Right renal cortex interstitium (tissue), 3 donors: ENCODE data around the gene TIMD4. TPM values are rescaled to one million over a fixed set of nuclear protein-coding genes. Genes with fewer than 3 reads are reported as not detected.
"Not testable (repeated sequence)": the region's sequence is repeated elsewhere in the genome, so short reads cannot be mapped to it uniquely, and the experiment has no call there.

Source experiments
- DNase-seq, 3 donors: peaks; one replicate each; pipeline ENCODE4 v3.0.0-alpha.2; 2013; ENCODE audit warnings: low read depth in 3 of 3, low spot score in 2 of 3
- polyA plus RNA-seq, 3 donors: library from polyadenylated mRNA; unstranded; fragments of 120-200 nt; gene quantifications; one replicate each; pipeline ENCODE4 v1.2.1, GENCODE V29; 2013; ENCODE audit not compliant: insufficient read length in 3 of 3

Gene TIMD4
- under 1 TPM; 0.36 to 0.42 (median 0.41) TPM for polyA plus RNA-seq

DNA sequence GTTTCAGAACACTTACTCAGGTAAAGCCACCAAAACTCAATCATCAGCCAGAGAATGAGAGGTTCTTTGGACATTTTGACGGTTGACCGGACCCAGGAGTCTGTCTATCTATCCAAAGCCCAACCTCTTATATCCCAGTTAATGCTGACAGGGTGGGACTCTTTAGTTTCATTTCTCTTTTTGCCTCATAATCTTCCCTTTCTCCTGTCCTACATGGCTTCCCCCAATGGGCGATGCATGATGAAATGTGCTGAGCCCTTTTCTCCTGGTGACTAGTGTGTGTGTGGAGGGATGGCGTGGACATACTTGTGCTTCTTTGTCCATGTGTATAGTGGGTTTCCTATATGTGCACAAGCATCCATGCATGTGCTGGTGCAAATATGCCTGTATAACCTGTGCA is at the start of gene TIMD4:
TSS of gene TIMD4 (minus strand) at position 102 of the 400 bp plus-strand sequence. CDS start at position 74, 28 bp downstream.
- no peak for DNase-seq

- no peak for DNase-seq
Measured at GRCh38 chr5:157006262-157006661, 43.2 kb upstream of the TIMD4 start.

GRCh38 chr5:157004893-157005551 is 42.0 kb upstream of the TIMD4 start:
- DNase-seq: no peak

GRCh38 chr5:156991714-156992113 is 28.7 kb upstream of the TIMD4 start:
- DNase-seq: no peak

DNA sequence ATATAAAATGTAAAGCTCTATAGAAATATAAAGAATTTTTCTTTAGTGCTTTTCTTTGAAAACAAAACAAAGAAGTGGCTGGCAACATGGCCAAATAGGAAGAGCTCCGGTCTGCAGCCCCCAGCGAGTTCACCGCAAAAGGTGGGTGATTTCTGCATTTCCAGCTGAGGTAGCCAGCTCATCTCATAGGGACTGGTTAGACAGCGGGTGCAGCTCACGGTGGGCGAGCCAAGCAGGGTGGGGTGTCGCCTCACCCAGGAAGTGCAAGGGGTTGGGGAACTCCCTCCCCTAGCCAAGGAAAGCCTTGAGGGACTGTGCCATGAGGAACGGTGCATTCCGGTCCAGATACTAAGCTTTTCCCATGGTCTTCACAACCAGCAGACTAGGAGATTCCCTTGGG is 21.0 kb upstream of the TIMD4 start:
- no peak for DNase-seq

GRCh38 chr5:156981481-156981880 is 18.5 kb upstream of the TIMD4 start:
- DNase-seq: no peak

DNA sequence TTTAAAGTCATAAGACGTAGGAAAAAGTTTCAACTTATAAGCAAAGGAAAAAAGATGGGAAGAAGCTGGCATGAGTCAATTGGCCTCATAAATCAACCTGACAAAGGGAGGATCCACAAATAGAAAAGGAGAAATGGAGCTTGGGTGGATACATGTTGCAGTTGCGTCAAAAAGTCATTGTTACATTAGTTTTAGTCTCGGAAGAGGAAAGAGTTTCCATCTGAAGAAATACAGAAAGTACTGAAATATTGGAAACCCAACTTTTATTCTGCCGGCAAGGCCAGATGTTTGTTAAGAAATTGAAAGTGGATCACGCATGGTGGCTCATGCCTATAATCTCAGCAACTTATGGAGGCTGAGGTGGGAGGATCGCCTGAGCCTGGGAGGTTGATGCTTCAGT is 11.3 kb upstream of the TIMD4 start:
- no peak for DNase-seq

- DNase-seq: no peak
Measured at GRCh38 chr5:156971848-156972525, 9.0 kb upstream of the TIMD4 start.

DNA sequence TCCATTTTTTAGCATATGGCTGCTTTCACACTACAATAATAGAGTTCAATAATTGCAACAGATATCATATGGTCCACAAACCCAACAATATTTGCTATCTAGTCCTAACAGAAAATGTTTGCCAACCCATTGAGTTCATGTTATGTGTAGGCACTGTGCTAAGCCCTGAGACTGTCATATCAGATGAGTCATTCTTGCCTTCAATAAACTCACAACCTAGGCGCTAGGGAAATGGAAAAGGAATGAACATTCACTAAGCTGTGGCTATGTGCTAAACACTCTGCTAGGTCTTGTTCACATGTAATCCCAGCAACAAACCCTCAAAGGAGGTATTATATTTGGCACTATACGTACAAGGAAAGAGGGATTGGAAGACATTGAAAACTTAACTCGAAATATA is 8.4 kb upstream of the TIMD4 start:
- DNase-seq: no peak

- DNase-seq: not testable (repeated sequence)
Measured at GRCh38 chr5:156967386-156967785, 4.4 kb upstream of the TIMD4 start.

DNA sequence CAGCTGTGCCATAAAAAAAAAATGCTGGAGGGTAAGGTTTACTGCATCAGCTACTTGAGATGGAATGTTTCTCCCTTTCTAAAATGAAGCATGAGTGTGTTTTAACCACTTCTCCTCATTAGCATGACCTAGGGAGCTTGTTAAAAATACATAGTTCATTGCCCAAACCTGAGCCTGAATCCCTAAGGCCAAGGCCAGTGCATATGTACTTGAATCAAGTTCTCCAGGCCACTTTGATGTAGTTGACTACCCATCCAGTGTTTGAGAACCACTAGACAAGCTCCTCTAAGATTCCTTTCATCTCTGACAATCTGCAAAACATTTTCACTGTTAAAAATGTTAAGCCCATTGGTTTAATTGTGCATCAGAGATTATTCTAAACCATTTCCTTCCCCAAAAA is 6.7 kb downstream of the TIMD4 start:
- DNase-seq: no peak

GRCh38 chr5:156951359-156951758 is 11.7 kb downstream of the TIMD4 start:
- DNase-seq: no peak

DNA sequence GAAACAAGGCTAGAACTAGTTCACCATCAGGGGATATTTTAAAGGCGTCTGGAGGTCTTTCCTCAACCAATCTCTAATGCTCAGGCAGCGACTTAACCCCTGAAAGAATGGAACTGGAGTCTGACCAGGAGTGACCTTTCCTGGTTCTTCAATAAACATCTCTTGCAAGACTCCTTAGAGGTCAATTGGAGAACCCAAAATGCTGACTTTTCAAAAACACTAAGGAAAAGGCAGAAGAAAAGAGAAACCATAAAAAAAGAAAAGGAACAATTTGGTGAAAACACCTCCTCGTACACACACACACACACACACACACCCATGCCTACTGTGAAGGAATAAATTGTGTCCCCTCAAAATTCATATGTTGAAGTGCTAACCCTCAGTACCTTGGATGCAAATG is 12.3 kb downstream of the TIMD4 start:
- DNase-seq: no peak

GRCh38 chr5:156949424-156949823 is 13.6 kb downstream of the TIMD4 start:
- DNase-seq: no peak

DNA sequence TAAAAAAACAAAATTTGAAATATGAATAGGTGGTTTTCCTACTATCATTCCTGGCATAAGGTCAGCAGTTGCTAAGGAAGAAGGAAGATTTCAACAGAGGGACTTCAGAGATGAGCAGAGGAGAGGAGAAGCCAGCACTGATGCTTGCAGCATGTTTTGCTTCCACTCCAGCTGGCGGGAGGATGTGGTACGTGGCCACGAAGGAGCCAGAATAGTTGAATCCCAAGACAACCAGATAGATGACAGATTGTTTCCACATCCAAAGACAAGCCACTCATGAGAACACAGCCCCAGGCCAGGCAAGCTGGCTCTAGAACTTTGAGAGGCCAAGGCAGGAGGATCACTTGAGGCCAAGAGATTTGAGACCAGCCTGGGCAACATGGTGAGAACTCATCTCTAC is 15.1 kb downstream of the TIMD4 start:
- DNase-seq: no peak

DNA sequence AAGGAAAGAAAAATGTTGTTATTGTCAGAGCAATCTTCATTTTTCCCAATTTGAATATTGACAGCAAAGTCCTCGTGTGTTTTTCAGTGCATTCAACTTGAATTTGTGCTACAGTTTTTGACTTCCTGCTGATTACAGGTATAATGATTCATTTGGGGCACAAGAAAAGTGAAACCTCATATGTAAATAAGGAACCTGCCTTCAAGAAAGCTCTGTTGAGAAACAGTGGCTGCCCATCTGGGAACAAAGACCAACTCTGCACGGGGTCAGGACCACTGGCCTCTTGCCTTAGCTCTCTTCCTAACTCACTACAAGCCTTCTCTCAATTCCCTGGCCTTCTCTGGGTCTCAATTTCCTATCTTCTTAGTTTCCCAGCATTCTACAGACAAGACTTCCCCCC is 21.0 kb downstream of the TIMD4 start:
- no peak for DNase-seq

GRCh38 chr5:156940462-156940861 is 22.6 kb downstream of the TIMD4 start:
- DNase-seq: not testable (repeated sequence)

- no peak for DNase-seq
Measured at GRCh38 chr5:156936972-156937371, 26.1 kb downstream of the TIMD4 start.

- peak in 1 of 3 donors; percentile 8 for DNase-seq
Measured at GRCh38 chr5:156934450-156935211, 28.4 kb downstream of the TIMD4 start.

GRCh38 chr5:156929366-156929948 is 33.6 kb downstream of the TIMD4 start:
- DNase-seq: no peak

- DNase-seq: no peak
Measured at GRCh38 chr5:156927545-156927944, 35.5 kb downstream of the TIMD4 start.
